Measurements from ENCODE around the gene BAHD1.

BAHD1 gene

GRCh38 chr15:40410476-40410875, 30.3 kb upstream of the BAHD1 start:
- Histone ChIP-seq H3K4me3 (ENCODE audit: low read depth in 1 of 5, low read length in 5 of 5) (no peak overlapping the region), H3K27me3 (ENCODE audit: control insufficient read depth in 5 of 5, insufficient read depth in 4 of 5, low read length in 5 of 5) (no peaks in the 10 kb centered on the region), H3K9me3 (ENCODE audit: control insufficient read depth in 5 of 5, low read length in 5 of 5) (no peaks in the 10 kb centered on the region), H3K36me3 (ENCODE audit: control insufficient read depth in 5 of 5, insufficient read depth in 5 of 5, low read length in 5 of 5) (peaks cover 0 to 72% (median 50%) of the 10 kb centered on the region in 5 donors), H3K4me1 (ENCODE audit: control insufficient read depth in 5 of 5, insufficient read depth in 5 of 5, low read length in 5 of 5) (peaks cover 2 to 26% (median 24%) of the 10 kb centered on the region in 5 donors), H3K27ac (ENCODE audit: low read depth, low read length) (no peak overlapping the region), H3K9ac (ENCODE audit: low read length in 5 of 5) (no peak overlapping the region)

- H3K27ac ChIP-seq (ENCODE audit: low read depth, low read length) = no peak overlapping the region
- no peak overlapping the region for H3K4me3 ChIP-seq (ENCODE audit: low read depth in 1 of 5, low read length in 5 of 5)
- H3K9ac ChIP-seq (ENCODE audit: low read length in 5 of 5) = no peak overlapping the region
- H3K36me3 ChIP-seq (ENCODE audit: control insufficient read depth in 5 of 5, insufficient read depth in 5 of 5, low read length in 5 of 5) = peaks cover 0 to 85% (median 64%) of the 10 kb centered on the region in 5 donors
- no peaks in the 10 kb centered on the region for H3K27me3 ChIP-seq (ENCODE audit: control insufficient read depth in 5 of 5, insufficient read depth in 4 of 5, low read length in 5 of 5)
- H3K9me3 ChIP-seq (ENCODE audit: control insufficient read depth in 5 of 5, low read length in 5 of 5) = no peaks in the 10 kb centered on the region
- H3K4me1 ChIP-seq (ENCODE audit: control insufficient read depth in 5 of 5, insufficient read depth in 5 of 5, low read length in 5 of 5) = peaks cover 0 to 12% (median 10%) of the 10 kb centered on the region in 5 donors
Observed at GRCh38 chr15:40412095-40412759, 28.5 kb upstream of the BAHD1 start.

- H3K36me3 ChIP-seq (ENCODE audit: control insufficient read depth in 5 of 5, insufficient read depth in 5 of 5, low read length in 5 of 5) = peaks cover 5 to 82% (median 64%) of the 10 kb centered on the region in 5 donors
- H3K4me3 ChIP-seq (ENCODE audit: low read depth in 1 of 5, low read length in 5 of 5) = no peak overlapping the region
- H3K27me3 ChIP-seq (ENCODE audit: control insufficient read depth in 5 of 5, insufficient read depth in 4 of 5, low read length in 5 of 5) = no peaks in the 10 kb centered on the region
- H3K9ac ChIP-seq (ENCODE audit: low read length in 5 of 5) = no peak overlapping the region
- no peaks in the 10 kb centered on the region for H3K9me3 ChIP-seq (ENCODE audit: control insufficient read depth in 5 of 5, low read length in 5 of 5)
- no peak overlapping the region for H3K27ac ChIP-seq (ENCODE audit: low read depth, low read length)
- peaks cover 0 to 12% (median 10%) of the 10 kb centered on the region in 5 donors for H3K4me1 ChIP-seq (ENCODE audit: control insufficient read depth in 5 of 5, insufficient read depth in 5 of 5, low read length in 5 of 5)
Observed at GRCh38 chr15:40413036-40413435, 27.7 kb upstream of the BAHD1 start.

GRCh38 chr15:40414816-40415215, 25.9 kb upstream of the BAHD1 start:
- H3K36me3 ChIP-seq (ENCODE audit: control insufficient read depth in 5 of 5, insufficient read depth in 5 of 5, low read length in 5 of 5) = peaks cover 5 to 83% (median 67%) of the 10 kb centered on the region in 5 donors
- H3K4me3 ChIP-seq (ENCODE audit: low read depth in 1 of 5, low read length in 5 of 5) = no peak overlapping the region
- no peak overlapping the region for H3K9ac ChIP-seq (ENCODE audit: low read length in 5 of 5)
- no peaks in the 10 kb centered on the region for H3K9me3 ChIP-seq (ENCODE audit: control insufficient read depth in 5 of 5, low read length in 5 of 5)
- H3K27me3 ChIP-seq (ENCODE audit: control insufficient read depth in 5 of 5, insufficient read depth in 4 of 5, low read length in 5 of 5) = no peaks in the 10 kb centered on the region
- peaks cover 0 to 12% (median 10%) of the 10 kb centered on the region in 5 donors for H3K4me1 ChIP-seq (ENCODE audit: control insufficient read depth in 5 of 5, insufficient read depth in 5 of 5, low read length in 5 of 5)
- H3K27ac ChIP-seq (ENCODE audit: low read depth, low read length) = no peak overlapping the region

GRCh38 chr15:40415226-40415625, 25.5 kb upstream of the BAHD1 start:
- Histone ChIP-seq H3K36me3 (ENCODE audit: control insufficient read depth in 5 of 5, insufficient read depth in 5 of 5, low read length in 5 of 5) (peaks cover 5 to 80% (median 64%) of the 10 kb centered on the region in 5 donors), H3K9ac (ENCODE audit: low read length in 5 of 5) (no peak overlapping the region), H3K27ac (ENCODE audit: low read depth, low read length) (no peak overlapping the region), H3K9me3 (ENCODE audit: control insufficient read depth in 5 of 5, low read length in 5 of 5) (no peaks in the 10 kb centered on the region), H3K4me1 (ENCODE audit: control insufficient read depth in 5 of 5, insufficient read depth in 5 of 5, low read length in 5 of 5) (peaks cover 2 to 15% (median 11%) of the 10 kb centered on the region in 5 donors), H3K4me3 (ENCODE audit: low read depth in 1 of 5, low read length in 5 of 5) (no peak overlapping the region), H3K27me3 (ENCODE audit: control insufficient read depth in 5 of 5, insufficient read depth in 4 of 5, low read length in 5 of 5) (no peaks in the 10 kb centered on the region)

- peaks cover 5 to 72% (median 55%) of the 10 kb centered on the region in 5 donors for H3K36me3 ChIP-seq (ENCODE audit: control insufficient read depth in 5 of 5, insufficient read depth in 5 of 5, low read length in 5 of 5)
- H3K4me3 ChIP-seq (ENCODE audit: low read depth in 1 of 5, low read length in 5 of 5) = no peak overlapping the region
- H3K9ac ChIP-seq (ENCODE audit: low read length in 5 of 5) = no peak overlapping the region
- no peaks in the 10 kb centered on the region for H3K27me3 ChIP-seq (ENCODE audit: control insufficient read depth in 5 of 5, insufficient read depth in 4 of 5, low read length in 5 of 5)
- H3K4me1 ChIP-seq (ENCODE audit: control insufficient read depth in 5 of 5, insufficient read depth in 5 of 5, low read length in 5 of 5) = peaks cover 2 to 21% (median 18%) of the 10 kb centered on the region in 5 donors
- H3K9me3 ChIP-seq (ENCODE audit: control insufficient read depth in 5 of 5, low read length in 5 of 5) = no peaks in the 10 kb centered on the region
- H3K27ac ChIP-seq (ENCODE audit: low read depth, low read length) = no peak overlapping the region
Observed at GRCh38 chr15:40416056-40416455, 24.7 kb upstream of the BAHD1 start.

GRCh38 chr15:40418126-40418525, 22.6 kb upstream of the BAHD1 start:
- H3K4me3 ChIP-seq (ENCODE audit: low read depth in 1 of 5, low read length in 5 of 5) = no peak overlapping the region
- no peak overlapping the region for H3K9ac ChIP-seq (ENCODE audit: low read length in 5 of 5)
- peaks cover 5 to 52% (median 40%) of the 10 kb centered on the region in 5 donors for H3K36me3 ChIP-seq (ENCODE audit: control insufficient read depth in 5 of 5, insufficient read depth in 5 of 5, low read length in 5 of 5)
- no peaks in the 10 kb centered on the region for H3K9me3 ChIP-seq (ENCODE audit: control insufficient read depth in 5 of 5, low read length in 5 of 5)
- no peaks in the 10 kb centered on the region for H3K27me3 ChIP-seq (ENCODE audit: control insufficient read depth in 5 of 5, insufficient read depth in 4 of 5, low read length in 5 of 5)
- H3K4me1 ChIP-seq (ENCODE audit: control insufficient read depth in 5 of 5, insufficient read depth in 5 of 5, low read length in 5 of 5) = peaks cover 2 to 22% (median 18%) of the 10 kb centered on the region in 5 donors
- H3K27ac ChIP-seq (ENCODE audit: low read depth, low read length) = no peak overlapping the region

GRCh38 chr15:40420071-40420713, 20.6 kb upstream of the BAHD1 start:
- Histone ChIP-seq H3K27ac (ENCODE audit: low read depth, low read length) (no peak overlapping the region), H3K27me3 (ENCODE audit: control insufficient read depth in 5 of 5, insufficient read depth in 4 of 5, low read length in 5 of 5) (no peaks in the 10 kb centered on the region), H3K9ac (ENCODE audit: low read length in 5 of 5) (no peak overlapping the region)

GRCh38 chr15:40420793-40421192, 20.0 kb upstream of the BAHD1 start:
- Histone ChIP-seq H3K9ac (ENCODE audit: low read length in 5 of 5) (no peak overlapping the region), H3K36me3 (ENCODE audit: control insufficient read depth in 5 of 5, insufficient read depth in 5 of 5, low read length in 5 of 5) (peaks cover 5 to 25% (median 18%) of the 10 kb centered on the region in 5 donors), H3K4me3 (ENCODE audit: low read depth in 1 of 5, low read length in 5 of 5) (no peak overlapping the region), H3K27ac (ENCODE audit: low read depth, low read length) (no peak overlapping the region), H3K4me1 (ENCODE audit: control insufficient read depth in 5 of 5, insufficient read depth in 5 of 5, low read length in 5 of 5) (peaks cover 2 to 22% (median 18%) of the 10 kb centered on the region in 5 donors), H3K27me3 (ENCODE audit: control insufficient read depth in 5 of 5, insufficient read depth in 4 of 5, low read length in 5 of 5) (no peaks in the 10 kb centered on the region), H3K9me3 (ENCODE audit: control insufficient read depth in 5 of 5, low read length in 5 of 5) (no peaks in the 10 kb centered on the region)

More at GRCh38 chr15:40420071-40420713, 20.6 kb upstream of the BAHD1 start:
- Histone ChIP-seq H3K4me1 (ENCODE audit: control insufficient read depth in 5 of 5, insufficient read depth in 5 of 5, low read length in 5 of 5) (peaks cover 2 to 22% (median 18%) of the 10 kb centered on the region in 5 donors), H3K9me3 (ENCODE audit: control insufficient read depth in 5 of 5, low read length in 5 of 5) (no peaks in the 10 kb centered on the region), H3K4me3 (ENCODE audit: low read depth in 1 of 5, low read length in 5 of 5) (no peak overlapping the region), H3K36me3 (ENCODE audit: control insufficient read depth in 5 of 5, insufficient read depth in 5 of 5, low read length in 5 of 5) (peaks cover 5 to 31% (median 24%) of the 10 kb centered on the region in 5 donors)
